Renal pelvis (tissue), 4 donors: Measurements from ENCODE around the gene INIP. TPM values are rescaled to one million over a fixed set of nuclear protein-coding genes. Genes with fewer than 3 reads are reported as not detected.
A peak's percentile ranks its signal among the peaks of the same experiment; 100 is the strongest.
"Not testable (repeated sequence)": the region's sequence is repeated elsewhere in the genome, so short reads cannot be mapped to it uniquely, and the experiment has no call there.

Experiments
- DNase-seq: peaks from one replicate; pipeline ENCODE4 v3.0.0-alpha.2; 2013
- polyA plus RNA-seq, 3 donors: library from polyadenylated mRNA; unstranded; fragments of 120-200 nt; gene quantifications; one replicate each; pipeline ENCODE4 v1.2.1, GENCODE V29; 2013; ENCODE audit not compliant: insufficient read length in 3 of 3

INIP gene
- polyA plus RNA-seq, 3 donors = 28.1 to 31.0 (median 29.2) TPM

DNA sequence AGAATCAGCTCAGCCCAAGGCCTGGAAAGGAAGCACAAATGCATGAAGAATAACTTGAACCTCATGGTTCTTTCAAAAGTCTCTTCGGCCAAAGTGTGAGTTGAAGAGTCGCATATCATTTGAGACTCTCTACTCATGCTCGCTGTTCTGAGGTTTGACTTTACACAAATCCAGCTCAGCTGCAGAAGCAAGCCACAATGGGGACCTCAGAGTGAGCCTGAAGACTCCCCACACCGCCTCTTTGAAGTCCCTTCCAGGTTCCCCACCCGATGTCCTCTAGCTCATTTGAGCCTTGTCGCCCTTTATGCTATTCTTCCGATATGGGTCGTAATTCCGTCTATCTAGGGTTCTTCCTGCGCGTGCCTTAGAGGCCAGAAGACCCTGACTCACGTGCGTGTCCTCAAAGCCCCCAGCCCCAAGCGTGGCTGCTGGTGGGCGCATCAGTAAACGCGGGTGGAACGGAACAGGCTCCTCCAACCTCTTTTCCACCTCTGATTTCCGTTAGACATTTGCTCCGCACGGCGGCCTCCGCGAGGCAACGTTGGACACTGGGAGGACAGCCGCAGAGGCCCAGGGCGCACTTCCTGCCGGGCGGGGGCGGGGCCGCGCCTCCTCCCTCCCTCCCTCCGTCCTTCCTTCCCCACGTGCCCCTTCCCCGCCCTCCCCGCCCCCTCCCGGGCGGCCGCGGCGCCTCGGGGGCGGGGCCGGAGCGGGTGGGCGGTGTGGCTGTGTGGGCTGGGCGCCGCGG is 32.3 kb upstream of the INIP start, which contains the start of gene SNX30:
SNX30 (plus strand) TSS at position 745 of the 748 bp plus-strand sequence. CDS start 242 bp downstream, outside the sequence.
- DNase-seq = peak; percentile 91

GRCh38 chr9:112747094-112747493 is 29.2 kb upstream of the INIP start:
- no peak for DNase-seq

GRCh38 chr9:112744177-112744576 is 26.3 kb upstream of the INIP start:
- no peak for DNase-seq

- no peak for DNase-seq
Observed at GRCh38 chr9:112743216-112743836, 25.4 kb upstream of the INIP start.

GRCh38 chr9:112734892-112735291 is 17.0 kb upstream of the INIP start:
- DNase-seq = no peak

DNA sequence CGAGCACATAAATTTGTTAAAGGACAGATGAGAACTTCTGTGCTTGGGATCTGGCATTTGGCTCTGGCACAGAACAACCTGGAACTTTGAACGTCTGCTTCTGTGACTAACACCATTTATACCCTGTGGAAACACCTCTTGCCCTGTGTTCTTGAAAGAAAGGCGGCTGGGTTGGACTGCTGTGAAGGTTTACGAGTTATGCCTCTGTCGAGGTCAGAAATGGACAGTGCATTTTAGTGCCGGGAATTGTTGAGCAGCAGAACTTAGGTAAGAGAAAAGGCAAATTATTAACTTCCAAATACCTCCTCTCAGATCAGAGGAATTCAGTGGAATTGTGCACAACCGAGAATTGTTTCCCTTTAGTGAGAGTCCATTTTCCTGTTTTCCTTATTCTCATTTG is 14.1 kb upstream of the INIP start:
- no peak for DNase-seq

DNA sequence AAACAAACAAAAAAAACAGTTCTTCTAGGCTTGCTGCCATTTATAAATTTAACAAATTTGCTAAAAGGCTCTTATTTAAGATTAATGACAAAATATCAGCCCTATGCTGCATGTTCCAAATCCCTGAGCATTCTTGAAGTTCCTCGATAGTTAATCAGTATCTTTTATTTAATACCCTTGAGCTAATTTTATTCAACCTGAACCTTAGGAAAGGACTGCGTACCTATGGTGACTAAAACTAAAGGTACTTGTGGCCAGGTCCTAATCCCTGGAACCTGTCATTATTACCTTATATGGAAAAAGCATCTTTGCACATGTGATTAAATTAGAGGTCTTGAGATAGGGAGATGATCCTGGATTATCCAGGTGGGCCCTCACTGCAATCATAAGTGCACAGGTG is 10.5 kb upstream of the INIP start:
- DNase-seq = no peak

DNA sequence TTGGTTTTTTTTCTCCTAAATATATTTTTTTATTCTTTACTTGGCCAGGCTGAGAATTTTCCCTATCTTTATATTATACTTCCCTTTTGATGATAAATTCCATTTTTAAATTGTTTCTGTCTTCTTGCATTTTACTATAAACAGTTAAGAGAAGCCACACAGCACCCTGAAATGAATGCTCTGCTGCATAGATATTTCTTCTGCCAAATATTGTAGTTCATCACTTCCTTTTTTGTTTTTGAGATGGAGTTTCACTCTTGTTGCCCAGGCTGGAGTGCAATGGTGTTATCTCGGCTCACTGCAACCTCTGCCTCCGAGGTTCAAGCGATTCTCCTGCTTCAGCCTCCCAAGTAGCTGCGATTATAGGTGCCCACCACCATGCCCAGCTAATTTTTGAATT is 8.5 kb upstream of the INIP start:
- no peak for DNase-seq

DNA sequence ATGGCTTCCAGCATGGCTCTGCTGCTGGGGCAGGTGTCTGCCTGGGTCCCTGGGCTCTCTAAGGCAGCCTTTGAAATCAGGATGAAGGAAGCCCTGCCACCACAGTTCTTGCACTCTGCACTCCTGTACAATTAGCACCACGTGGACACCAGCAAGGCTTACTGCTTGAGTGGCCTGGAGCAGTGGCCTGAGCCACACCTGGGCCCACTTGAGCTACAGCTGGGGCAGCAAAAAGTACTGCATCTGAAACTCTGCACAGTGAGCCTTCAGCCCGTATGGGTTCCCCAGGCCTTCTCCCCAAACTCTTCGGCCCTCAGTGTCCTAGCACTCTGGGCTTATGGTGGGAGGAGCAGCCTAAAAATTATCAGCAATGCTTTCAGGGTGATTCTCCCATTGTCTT is 8.0 kb upstream of the INIP start:
- DNase-seq = no peak

GRCh38 chr9:112722749-112723148 is 4.8 kb upstream of the INIP start:
- DNase-seq = not testable (repeated sequence)

- no peak for DNase-seq
Observed at GRCh38 chr9:112720113-112720780, 2.3 kb upstream of the INIP start.

GRCh38 chr9:112719696-112720095 is 1.8 kb upstream of the INIP start:
- no peak for DNase-seq

DNA sequence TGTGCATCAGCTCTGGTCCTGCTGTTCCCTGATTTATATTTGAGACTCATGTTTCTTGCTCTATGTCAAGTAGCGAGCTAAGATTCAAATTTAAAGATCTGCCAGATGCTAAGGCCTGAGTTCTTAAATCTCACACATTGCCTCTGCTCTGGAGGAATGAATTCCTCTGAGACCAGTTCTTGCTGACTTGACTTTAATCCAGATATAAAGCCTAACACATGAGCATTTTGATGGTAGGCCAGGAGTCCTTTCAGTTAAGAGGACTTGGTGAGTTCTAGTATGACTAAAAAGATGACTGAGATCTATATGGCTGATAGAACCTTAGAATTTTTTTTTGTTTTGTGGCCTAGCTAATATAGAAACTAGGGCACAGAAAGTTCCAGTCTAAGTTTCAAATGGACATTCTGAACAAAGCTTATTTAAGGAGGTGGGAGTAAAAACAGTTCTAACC is 1.3 kb upstream of the INIP start:
- DNase-seq = no peak

DNA sequence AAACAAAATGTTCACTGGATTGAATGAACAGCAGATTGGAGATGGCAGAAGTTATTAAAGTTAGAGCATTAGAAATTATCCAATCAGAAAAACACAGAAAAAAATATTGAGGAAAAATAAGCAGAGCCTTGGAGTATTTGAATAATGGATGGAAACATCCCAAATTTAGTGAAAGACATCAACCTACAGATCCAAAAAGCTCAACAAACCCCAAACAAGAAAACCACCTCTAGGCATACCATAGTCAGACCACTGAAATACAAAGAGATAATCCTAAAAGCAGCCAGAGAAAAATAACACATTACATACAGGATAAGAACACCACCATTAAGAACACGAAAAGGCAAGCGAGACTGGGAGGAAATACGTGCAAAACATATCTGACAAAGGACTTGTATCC is 5.2 kb downstream of the INIP start:
- DNase-seq = no peak

DNA sequence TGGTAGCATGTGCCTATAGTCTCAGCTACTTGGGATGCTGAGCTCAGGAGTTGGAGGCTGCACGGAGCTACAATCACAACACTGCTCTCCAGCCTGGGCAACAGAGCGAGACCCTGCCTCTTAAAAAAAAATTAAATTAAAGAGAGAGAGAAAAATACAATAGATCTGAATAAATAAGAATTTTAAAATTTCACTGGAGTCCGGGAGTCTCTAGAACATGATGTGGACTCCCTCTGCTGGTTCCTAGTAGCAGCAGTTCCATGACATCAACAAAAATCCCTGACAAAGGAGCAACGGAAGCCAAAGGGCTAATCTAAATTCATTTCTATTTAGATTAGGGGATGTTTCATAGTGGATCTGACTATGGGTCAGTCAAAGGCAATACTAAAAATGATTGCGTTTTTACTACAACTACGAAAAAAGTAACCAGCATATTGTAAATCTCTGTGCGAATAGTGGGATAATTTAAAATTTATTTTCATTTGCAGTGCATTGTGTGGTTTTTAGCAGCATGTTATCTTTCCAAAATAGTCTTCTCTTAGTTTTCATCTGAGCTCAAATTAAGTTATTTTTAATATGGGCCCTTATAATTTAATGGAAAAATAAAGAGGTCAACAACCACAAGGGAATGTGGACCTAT is 6.7 kb downstream of the INIP start:
- no peak for DNase-seq

- peak; percentile 42 for DNase-seq
Observed at GRCh38 chr9:112705768-112706427, 12.0 kb downstream of the INIP start.

- DNase-seq = no peak
Observed at GRCh38 chr9:112703304-112703703, 14.6 kb downstream of the INIP start.

GRCh38 chr9:112700085-112700484 is 17.8 kb downstream of the INIP start:
- no peak for DNase-seq

- DNase-seq = no peak
Observed at GRCh38 chr9:112699230-112699629, 18.7 kb downstream of the INIP start.

- no peak for DNase-seq
Observed at GRCh38 chr9:112696461-112696860, 21.5 kb downstream of the INIP start.

DNA sequence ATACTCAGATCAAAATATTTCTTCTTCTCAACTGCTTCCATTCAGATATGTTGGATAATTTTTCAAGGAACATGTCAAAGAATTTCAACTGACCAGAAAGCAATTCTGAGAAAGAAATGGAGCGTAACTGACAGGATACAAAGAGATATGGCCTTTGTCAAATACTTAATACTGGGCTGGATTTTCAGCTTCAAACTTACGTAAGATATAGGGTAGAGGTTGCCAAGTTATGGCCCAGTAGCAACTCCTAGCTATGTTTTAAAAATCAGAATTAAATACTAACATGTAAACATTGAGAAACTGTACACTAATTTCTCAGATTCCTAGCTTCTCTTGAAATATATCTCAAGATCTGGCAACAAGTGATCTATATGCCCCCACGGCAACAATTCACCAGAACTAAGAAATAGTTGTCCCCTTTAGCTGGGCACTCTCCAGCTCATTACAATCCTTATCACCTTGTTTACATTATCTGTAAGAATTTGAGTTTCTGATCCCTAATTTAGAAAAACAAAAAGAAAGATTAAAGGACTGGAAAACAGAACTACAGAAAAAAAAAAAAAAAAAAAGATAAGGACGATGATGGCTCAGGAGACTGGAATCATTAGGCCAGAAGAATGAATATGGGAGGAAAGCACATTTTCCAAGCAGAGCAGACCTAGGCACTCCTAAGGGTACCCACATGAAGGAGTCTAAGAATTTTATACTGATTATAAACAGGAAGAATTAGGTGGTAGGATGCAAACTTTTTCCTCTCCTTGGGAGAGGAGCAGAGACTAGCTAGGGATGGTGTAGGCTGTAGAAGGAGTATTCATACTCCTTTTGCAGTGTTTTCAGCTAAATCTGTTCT is 23.0 kb downstream of the INIP start:
- DNase-seq = no peak
